ENCODE results near the gene LGSN. TPM values are rescaled to one million over a fixed set of nuclear protein-coding genes. Genes with fewer than 3 reads are reported as not detected.

LGSN gene
- total and polyA plus RNA-seq, 8 donors: 0.04 to 0.52 (median 0.19) TPM; not detected in 3

GRCh38 chr6:63259153-63259552, 60.6 kb downstream of the LGSN start:
- intact Hi-C loops (cut with DNase I): no loop called here
- no peaks in the 10 kb centered on the region for H3K27me3 ChIP-seq
- TF ChIP-seq CTCF (IDR thresholded peaks at IDR 0.05): no peak
- no peak for DNase-seq
- no peak for FAIRE-seq
- peak in 1 of 4 donors; percentile 32 for ATAC-seq
- no peak overlapping the region for H3K27ac ChIP-seq
- H3K9me3 ChIP-seq: no peaks in the 10 kb centered on the region
- H3K4me3 ChIP-seq: no peak overlapping the region
- H3K36me3 ChIP-seq: no peaks in the 10 kb centered on the region
- H3K4me1 ChIP-seq: no peaks in the 10 kb centered on the region

DNA sequence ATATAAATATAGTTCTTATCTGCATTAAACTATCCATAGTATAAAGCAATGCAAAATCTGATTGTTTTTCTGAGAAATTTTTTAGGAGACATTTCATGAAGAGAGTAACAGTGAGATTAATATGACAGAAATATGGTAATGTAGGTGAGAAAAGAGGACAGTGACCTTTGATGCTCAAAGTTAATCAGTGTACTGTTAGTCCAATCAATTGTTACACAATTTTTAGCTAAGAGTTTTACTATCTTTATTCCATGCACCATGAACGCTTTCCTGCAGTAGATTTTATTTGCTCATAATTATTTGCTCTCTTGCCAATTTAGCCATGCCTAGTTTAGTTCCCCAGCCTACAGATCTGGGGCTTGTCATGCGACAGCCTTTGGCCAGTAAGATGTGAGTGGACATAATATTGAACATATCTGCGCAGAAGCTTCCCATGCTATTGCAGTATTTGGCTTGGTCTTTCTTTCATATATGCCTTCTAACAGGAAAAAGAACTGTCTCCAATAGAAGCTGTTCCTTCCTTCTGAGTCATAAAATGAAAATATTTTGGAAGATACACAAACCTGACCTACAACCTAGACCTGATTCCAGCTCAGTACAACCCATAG, 69.8 kb downstream of the LGSN start:
- no peaks in the 10 kb centered on the region for H3K9me3 ChIP-seq
- TF ChIP-seq CTCF (IDR thresholded peaks at IDR 0.05): no peak
- H3K27ac ChIP-seq: no peak overlapping the region
- H3K4me1 ChIP-seq: no peaks in the 10 kb centered on the region
- H3K27me3 ChIP-seq: no peaks in the 10 kb centered on the region
- WGBS, 2 donors: 63 to 68% methylated on average over 3 of the region's 3 CpGs
- ATAC-seq: no peak
- H3K36me3 ChIP-seq: no peaks in the 10 kb centered on the region
- DNase-seq: no peak
- intact Hi-C loops (cut with DNase I): no loop called here
- H3K4me3 ChIP-seq: no peak overlapping the region
- FAIRE-seq: no peak

- ATAC-seq: no peak
- TF ChIP-seq CTCF (IDR thresholded peaks at IDR 0.05): no peak
- Histone ChIP-seq H3K36me3 (no peaks in the 10 kb centered on the region), H3K27me3 (no peaks in the 10 kb centered on the region), H3K4me3 (no peak overlapping the region), H3K27ac (no peak overlapping the region), H3K4me1 (no peaks in the 10 kb centered on the region), H3K9me3 (no peaks in the 10 kb centered on the region)
- no peak for FAIRE-seq
- intact Hi-C loops (cut with DNase I): no loop called here
- DNase-seq: no peak
Observed at GRCh38 chr6:63246581-63246980, 73.2 kb downstream of the LGSN start.

DNA sequence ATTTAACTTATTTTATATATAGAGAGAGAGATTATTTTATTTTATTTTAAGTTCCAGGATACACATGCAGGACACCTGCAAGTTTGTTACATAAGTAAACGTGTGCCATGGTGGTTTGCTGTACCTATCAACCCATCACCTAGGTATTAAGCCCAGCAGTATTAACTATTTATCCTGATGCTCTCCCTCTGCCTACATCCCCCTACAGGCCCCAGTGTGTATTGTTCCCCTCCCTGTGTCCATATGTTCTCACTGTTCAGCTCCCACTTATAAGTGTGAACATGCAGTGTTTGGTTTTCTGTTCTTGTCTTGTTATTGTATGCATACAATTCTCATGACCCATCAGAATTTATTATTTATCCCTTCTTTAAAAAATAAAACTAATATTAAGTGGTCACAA, 73.9 kb downstream of the LGSN start:
- ATAC-seq: no peak
- H3K27me3 ChIP-seq: no peaks in the 10 kb centered on the region
- FAIRE-seq: no peak
- H3K4me3 ChIP-seq: no peak overlapping the region
- no peak overlapping the region for H3K27ac ChIP-seq
- no peak for TF ChIP-seq CTCF (IDR thresholded peaks at IDR 0.05)
- intact Hi-C loops (cut with DNase I): no loop called here
- H3K9me3 ChIP-seq: no peaks in the 10 kb centered on the region
- DNase-seq: no peak
- no peaks in the 10 kb centered on the region for H3K36me3 ChIP-seq
- WGBS, 2 donors: 60 to 86% methylated on average over 1 of the region's 1 CpG
- no peaks in the 10 kb centered on the region for H3K4me1 ChIP-seq

DNA sequence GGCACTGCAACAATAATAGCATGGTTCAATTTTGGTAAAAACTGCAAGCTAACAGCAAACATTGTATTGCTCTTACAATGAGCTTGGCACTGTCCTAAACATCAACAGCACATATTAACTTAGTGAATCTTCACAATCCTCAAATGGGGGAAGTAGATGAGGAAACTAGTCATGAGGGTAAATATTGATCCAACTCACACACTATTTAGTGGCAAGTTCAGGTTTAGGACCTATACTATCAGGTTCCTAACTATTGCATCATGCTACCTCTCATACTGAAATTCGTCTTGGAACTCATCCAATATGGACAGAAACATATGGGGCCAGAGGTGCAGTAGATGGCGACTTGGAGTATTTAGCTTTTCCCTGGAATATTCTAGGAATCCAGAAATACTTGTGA, 74.4 kb downstream of the LGSN start:
- intact Hi-C loops (cut with DNase I): no loop called here
- no peak for ATAC-seq

More for the DNA sequence above, 74.4 kb downstream of the LGSN start:
- no peaks in the 10 kb centered on the region for H3K27me3 ChIP-seq
- no peaks in the 10 kb centered on the region for H3K9me3 ChIP-seq
- no peak for DNase-seq
- no peak overlapping the region for H3K4me3 ChIP-seq
- no peak for TF ChIP-seq CTCF (IDR thresholded peaks at IDR 0.05)
- no peaks in the 10 kb centered on the region for H3K4me1 ChIP-seq
- no peak for FAIRE-seq
- WGBS, 2 donors: 43 to 47% methylated on average over 2 of the region's 2 CpGs
- H3K36me3 ChIP-seq: no peaks in the 10 kb centered on the region
- H3K27ac ChIP-seq: no peak overlapping the region

Measured in pancreas (tissue), 10 donors.